Measurements from ENCODE around the gene CTXN1. TPM values are rescaled to one million over a fixed set of nuclear protein-coding genes. Genes with fewer than 3 reads are reported as not detected.
"Not testable (repeated sequence)": the region's sequence is repeated elsewhere in the genome, so short reads cannot be mapped to it uniquely, and the experiment has no call there.

CTXN1 gene
- total RNA-seq, 2 donors from 2014 or later = 5.0 to 37.1 TPM

DNA sequence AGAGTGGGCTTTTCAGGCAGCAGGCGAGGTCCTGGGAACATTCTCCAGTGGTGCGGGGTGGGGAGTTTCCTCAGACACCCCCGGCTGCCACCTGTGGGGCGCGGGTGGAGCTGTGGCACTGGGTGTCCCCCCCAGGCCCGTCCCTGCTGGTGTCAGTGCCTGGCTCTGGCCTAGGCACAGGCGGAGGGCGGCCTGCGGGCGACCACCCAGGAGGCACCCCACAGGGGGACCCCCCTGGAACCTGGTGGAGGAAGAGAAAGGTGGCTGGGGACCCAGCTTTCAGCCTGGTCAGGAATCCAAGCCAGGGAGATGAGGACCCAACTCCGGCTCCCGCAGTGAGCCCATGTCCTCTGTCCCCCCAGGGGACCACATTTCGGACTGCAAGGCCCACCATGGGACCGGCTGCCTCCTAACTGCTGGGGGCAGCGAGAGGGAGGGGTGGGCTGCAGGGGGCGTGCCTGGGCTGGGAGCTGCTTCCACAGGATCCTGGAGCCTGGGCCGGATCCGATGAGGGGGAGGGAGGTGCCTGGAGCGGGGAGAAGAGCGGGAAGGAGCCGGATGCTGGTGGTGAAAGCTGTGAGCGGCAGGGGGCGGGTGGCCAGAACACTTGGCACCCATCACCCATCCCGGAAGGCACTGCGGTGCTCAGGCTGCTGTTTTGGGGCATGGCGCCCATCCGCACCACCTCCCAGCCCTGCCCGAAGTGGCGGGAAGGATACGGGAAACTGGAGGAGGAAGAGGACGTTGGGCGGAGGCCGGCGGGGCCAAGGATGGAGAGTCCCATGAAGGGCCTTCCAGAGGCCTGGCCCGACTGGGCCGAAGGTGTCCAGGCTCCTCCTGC lies 5.5 kb upstream of the CTXN1 start:
- peaks cover 12 to 39% of the 10 kb centered on the region in 2 donors for H3K36me3 ChIP-seq
- H3K27me3 ChIP-seq (replicated peaks; ENCODE audit: insufficient read depth) = no peaks in the 10 kb centered on the region
- H3K9me3 ChIP-seq = no peaks in the 10 kb centered on the region
- H3K4me3 ChIP-seq = no peak overlapping the region
- WGBS = 88% methylated on average over 36 of the region's 36 CpGs
- intact Hi-C loops (cut with DNase I) = no loop called here
- TF ChIP-seq POLR2AphosphoS5 (IDR thresholded peaks at IDR 0.05) (no peak), POLR2A (IDR thresholded peaks at IDR 0.05) (no peak)
- TF ChIP-seq, protein P1, sequence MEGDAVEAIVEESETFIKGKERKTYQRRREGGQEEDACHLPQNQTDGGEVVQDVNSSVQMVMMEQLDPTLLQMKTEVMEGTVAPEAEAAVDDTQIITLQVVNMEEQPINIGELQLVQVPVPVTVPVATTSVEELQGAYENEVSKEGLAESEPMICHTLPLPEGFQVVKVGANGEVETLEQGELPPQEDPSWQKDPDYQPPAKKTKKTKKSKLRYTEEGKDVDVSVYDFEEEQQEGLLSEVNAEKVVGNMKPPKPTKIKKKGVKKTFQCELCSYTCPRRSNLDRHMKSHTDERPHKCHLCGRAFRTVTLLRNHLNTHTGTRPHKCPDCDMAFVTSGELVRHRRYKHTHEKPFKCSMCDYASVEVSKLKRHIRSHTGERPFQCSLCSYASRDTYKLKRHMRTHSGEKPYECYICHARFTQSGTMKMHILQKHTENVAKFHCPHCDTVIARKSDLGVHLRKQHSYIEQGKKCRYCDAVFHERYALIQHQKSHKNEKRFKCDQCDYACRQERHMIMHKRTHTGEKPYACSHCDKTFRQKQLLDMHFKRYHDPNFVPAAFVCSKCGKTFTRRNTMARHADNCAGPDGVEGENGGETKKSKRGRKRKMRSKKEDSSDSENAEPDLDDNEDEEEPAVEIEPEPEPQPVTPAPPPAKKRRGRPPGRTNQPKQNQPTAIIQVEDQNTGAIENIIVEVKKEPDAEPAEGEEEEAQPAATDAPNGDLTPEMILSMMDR (IDR thresholded peaks at IDR 0.05) = no peak
- peak overlapping the region; percentile 90 to 92 for H3K27ac ChIP-seq
- H3K4me1 ChIP-seq (replicated peaks) = peaks cover 17% of the 10 kb centered on the region
- no peak for DNase-seq (ENCODE audit: low spot score)

DNA sequence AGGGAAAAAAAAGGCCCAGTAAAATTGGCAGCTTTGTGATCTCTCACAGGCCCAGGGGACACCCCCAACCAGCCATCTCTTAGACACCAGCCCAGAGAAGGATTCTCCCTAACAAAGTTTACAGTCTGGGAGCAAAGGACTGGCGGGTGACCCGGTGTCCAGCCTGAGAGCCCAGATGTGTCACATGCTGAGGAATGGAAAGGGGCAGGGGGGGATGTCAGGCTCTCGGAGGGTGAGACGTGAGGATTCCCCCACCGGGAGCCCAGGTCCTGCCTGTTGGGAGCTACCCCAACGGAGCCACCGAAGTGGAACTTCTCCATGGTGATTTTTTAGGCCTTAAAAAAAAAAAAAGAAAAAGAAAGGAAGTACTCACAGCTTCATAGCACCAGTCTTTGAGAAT lies 4.8 kb upstream of the CTXN1 start:
- H3K27ac ChIP-seq = peak overlapping the region; percentile 90 to 92
- TF ChIP-seq, protein P1 (IDR thresholded peaks at IDR 0.05) = no peak
- TF ChIP-seq POLR2A (IDR thresholded peaks at IDR 0.05) = no peak
- TF ChIP-seq POLR2AphosphoS5 (IDR thresholded peaks at IDR 0.05) = no peak
- H3K27me3 ChIP-seq (replicated peaks; ENCODE audit: insufficient read depth) = no peaks in the 10 kb centered on the region
- no peak overlapping the region for H3K4me3 ChIP-seq
- peaks cover 12 to 35% of the 10 kb centered on the region in 2 donors for H3K36me3 ChIP-seq
- H3K9me3 ChIP-seq = no peaks in the 10 kb centered on the region
- WGBS = 78% methylated on average over 7 of the region's 7 CpGs
- intact Hi-C loops (cut with DNase I) = no loop called here
- H3K4me1 ChIP-seq (replicated peaks) = peaks cover 17% of the 10 kb centered on the region
- no peak for DNase-seq (ENCODE audit: low spot score)

DNA sequence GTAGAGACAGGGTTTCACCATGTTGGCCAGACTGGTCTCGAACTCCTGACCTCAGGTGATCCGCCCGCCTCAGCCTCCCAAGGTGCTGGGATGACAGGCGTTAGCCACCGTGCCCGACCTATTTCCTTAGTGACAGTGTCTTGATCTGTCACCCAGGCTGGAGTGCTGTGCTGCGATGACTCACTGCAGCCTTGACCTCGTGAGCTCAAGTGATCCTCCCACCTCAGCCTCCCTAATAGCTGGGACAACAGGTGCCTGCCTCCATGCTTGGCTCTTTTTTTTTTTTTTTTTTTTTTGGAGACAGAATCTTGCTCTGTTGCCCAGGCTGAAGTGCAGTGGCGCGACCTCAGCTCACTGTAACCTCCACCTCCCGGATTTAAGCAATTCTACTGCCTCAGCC lies 4.1 kb upstream of the CTXN1 start:
- peaks cover 17% of the 10 kb centered on the region for H3K4me1 ChIP-seq (replicated peaks)
- peaks cover 12 to 35% of the 10 kb centered on the region in 2 donors for H3K36me3 ChIP-seq
- H3K9me3 ChIP-seq; DNase-seq (ENCODE audit: low spot score); H3K27me3 ChIP-seq (replicated peaks; ENCODE audit: insufficient read depth); intact Hi-C loops (cut with DNase I); H3K4me3 ChIP-seq: not testable (repeated sequence)
- peak overlapping the region; percentile 90 to 92 for H3K27ac ChIP-seq
- 78% methylated on average over 11 of the region's 11 CpGs for WGBS

DNA sequence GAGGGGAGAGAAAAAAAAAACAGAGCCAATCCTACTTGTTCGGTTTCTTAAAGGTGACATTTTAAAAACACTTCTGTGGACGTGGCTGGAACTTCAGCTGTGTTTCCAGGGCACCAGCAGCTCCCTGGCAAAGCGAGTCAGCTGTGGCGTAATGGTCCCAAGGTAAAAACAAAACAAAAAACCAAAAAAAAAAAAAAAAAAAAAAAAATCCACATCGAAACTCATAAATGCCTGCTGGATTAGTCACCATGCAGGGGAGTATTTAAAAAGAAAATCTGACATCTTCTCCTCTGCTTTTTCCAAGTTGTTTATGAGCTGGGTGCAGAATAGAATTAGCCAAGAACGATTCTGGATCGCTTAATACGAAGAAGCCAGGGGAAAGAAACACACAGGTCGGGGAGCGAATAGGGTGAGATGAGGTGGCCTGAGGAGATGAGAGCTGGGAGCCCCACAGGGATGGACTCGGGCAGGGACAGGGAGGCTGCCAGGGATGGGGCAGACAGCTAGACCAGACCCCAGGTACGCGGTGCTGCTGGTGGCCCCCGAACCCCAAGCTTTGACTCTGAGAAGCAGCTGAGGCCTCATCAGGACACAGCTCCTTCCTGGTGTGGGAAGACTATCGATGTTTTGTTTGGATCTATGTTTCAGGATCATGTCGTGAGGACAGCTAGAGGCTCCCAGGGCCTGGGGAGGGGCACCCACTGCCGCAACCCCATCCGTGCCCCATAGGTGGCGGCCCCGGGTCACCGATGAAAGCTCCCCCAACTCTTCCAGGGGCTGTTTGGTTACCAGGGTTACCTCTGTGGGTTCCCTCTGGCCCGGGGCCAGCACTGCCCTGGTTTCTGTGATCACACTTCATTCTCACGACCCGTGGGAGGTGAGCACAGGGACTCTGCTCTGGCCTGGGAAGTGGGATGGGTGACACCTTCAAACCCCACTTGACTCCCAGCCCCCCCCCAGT lies 3.1 kb upstream of the CTXN1 start:
- no peaks in the 10 kb centered on the region for H3K27me3 ChIP-seq (replicated peaks; ENCODE audit: insufficient read depth)
- peaks cover 17% of the 10 kb centered on the region for H3K4me1 ChIP-seq (replicated peaks)
- H3K4me3 ChIP-seq = peak overlapping the region in 1 of 2 donors; percentile 14
- H3K27ac ChIP-seq = peak overlapping the region; percentile 90 to 92
- TF ChIP-seq, protein P1 (IDR thresholded peaks at IDR 0.05) = peak in 2 of 4 experiments; percentile 39 to 64
- TF ChIP-seq POLR2A (IDR thresholded peaks at IDR 0.05) (no peak), POLR2AphosphoS5 (IDR thresholded peaks at IDR 0.05) (peak; percentile 73)
- H3K36me3 ChIP-seq = peaks cover 12 to 26% of the 10 kb centered on the region in 2 donors
- intact Hi-C loops (cut with DNase I) = loop anchor here (5.0 kb wide), 1 partner anchor 397 kb away; no protein-coding TSS in a partner anchor
- peak; percentile 68 for DNase-seq (ENCODE audit: low spot score)
- H3K9me3 ChIP-seq = no peaks in the 10 kb centered on the region
- 17% methylated on average over 24 of the region's 24 CpGs for WGBS

DNA sequence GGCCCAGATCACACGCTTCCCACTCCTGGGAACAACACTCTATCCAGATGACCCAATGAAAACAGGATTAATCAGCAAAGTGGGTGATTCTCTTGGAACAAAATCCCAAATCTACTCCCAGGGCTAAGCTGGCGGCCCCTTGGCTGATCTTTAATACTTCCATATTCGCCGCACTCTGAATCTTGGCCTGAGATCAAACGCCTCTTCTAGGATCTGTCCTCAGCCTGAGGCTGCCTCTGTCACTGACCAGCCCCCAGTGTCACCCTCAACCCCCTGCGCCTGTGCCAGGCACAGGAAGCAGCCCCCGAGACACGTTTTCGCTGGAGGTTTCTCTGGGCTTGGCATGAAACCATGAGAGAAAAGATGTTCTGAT lies 2.4 kb upstream of the CTXN1 start:
- Histone ChIP-seq H3K4me3 (no peak overlapping the region), H3K4me1 (replicated peaks) (peaks cover 17% of the 10 kb centered on the region), H3K27me3 (replicated peaks; ENCODE audit: insufficient read depth) (no peaks in the 10 kb centered on the region), H3K9me3 (no peaks in the 10 kb centered on the region), H3K27ac (peak overlapping the region; percentile 90 to 92), H3K36me3 (peaks cover 12 to 19% of the 10 kb centered on the region in 2 donors)
- TF ChIP-seq, protein P1 (IDR thresholded peaks at IDR 0.05) = no peak
- TF ChIP-seq POLR2A (IDR thresholded peaks at IDR 0.05) (no peak), POLR2AphosphoS5 (IDR thresholded peaks at IDR 0.05) (no peak)
- no peak for DNase-seq (ENCODE audit: low spot score)
- intact Hi-C loops (cut with DNase I) = loop anchor here (5.0 kb wide), 1 partner anchor 396 kb away; no protein-coding TSS in a partner anchor
- 13% methylated on average over 9 of the region's 9 CpGs for WGBS

Data from prostate gland (tissue), 2 donors.